ENCODE measurements around the gene SNAPIN.
"Not testable (repeated sequence)": the region's sequence is repeated elsewhere in the genome, so short reads cannot be mapped to it uniquely, and the experiment has no call there.

SNAPIN gene

DNA sequence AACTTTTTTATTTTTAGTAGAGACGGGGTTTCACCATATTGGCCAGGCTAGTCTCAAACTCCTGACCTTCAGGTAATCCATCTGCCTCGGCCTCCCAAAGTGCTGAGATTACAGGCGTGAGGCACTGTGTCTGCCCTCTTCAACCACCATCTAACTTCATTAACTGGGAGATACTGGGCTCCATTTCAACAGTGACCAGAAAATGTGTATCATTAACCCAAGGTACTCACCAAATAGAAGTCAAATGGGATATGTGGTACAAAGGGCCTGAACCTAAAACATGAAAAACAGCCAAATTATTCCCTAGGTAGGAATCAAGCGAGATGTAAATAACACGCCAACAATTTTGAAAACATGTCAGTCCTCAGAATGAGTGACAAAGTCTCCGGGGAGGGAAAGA, 11.1 kb downstream of the SNAPIN start:
- Histone ChIP-seq H3K9ac (ENCODE audit: insufficient read length, low read depth) (peak overlapping the region; percentile 85), H3K9me3 (ENCODE audit: insufficient read depth, low read length) (no peaks in the 10 kb centered on the region), H3K4me3 (ENCODE audit: insufficient read length, low read depth) (peak overlapping the region; percentile 62), H3K27me3 (ENCODE audit: insufficient read depth, insufficient read length) (no peaks in the 10 kb centered on the region), H3K36me3 (ENCODE audit: insufficient read depth, insufficient read length, low read length) (peaks cover 57% of the 10 kb centered on the region), H3K4me1 (ENCODE audit: insufficient read depth, insufficient read length) (peaks cover 4% of the 10 kb centered on the region)
- no peak for TF ChIP-seq ZNF274 (IDR thresholded peaks at IDR 0.05; ENCODE audit: low read depth, low read length)
- TF ChIP-seq YY1 (IDR thresholded peaks at IDR 0.05; ENCODE audit: insufficient read depth, insufficient read length): no peak
- TF ChIP-seq SUZ12 (IDR thresholded peaks at IDR 0.05; ENCODE audit: extremely low read depth, insufficient read depth, insufficient read length): no peak
- no peak for DNase-seq (ENCODE audit: low read depth, low spot score)

DNA sequence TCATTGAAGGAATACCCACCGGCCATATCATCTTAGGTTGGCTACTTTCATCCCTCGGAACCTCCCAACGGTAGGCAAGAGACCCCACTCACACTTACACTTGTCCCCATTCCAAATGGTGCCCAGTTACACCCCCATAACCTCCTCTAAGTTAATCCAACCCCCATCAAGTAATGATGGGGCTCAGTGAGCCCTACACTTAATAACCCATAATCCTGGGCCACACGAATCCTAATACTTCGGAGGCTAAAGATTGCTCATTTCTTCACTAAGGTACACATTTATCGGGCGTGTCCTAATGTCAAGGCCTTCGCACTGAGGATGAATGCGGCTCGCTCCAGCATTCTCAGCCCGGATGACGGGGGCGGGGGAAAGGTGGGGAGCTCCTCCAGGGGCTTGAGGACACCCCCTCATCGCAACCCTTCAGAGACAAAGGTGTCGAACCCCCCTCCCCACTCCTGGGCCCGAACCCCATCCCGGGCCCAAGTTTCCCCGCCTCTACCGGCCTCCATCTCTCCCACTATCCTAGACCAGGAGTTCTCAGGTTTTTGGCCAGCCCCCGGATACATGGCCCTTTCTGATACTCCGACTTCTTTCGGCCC, 11.9 kb downstream of the SNAPIN start:
- no peaks in the 10 kb centered on the region for H3K27me3 ChIP-seq (ENCODE audit: insufficient read depth, insufficient read length)
- DNase-seq (ENCODE audit: low read depth, low spot score): no peak
- TF ChIP-seq ZNF274 (IDR thresholded peaks at IDR 0.05; ENCODE audit: low read depth, low read length) (no peak), SUZ12 (IDR thresholded peaks at IDR 0.05; ENCODE audit: extremely low read depth, insufficient read depth, insufficient read length) (no peak), YY1 (IDR thresholded peaks at IDR 0.05; ENCODE audit: insufficient read depth, insufficient read length) (no peak)

DNA sequence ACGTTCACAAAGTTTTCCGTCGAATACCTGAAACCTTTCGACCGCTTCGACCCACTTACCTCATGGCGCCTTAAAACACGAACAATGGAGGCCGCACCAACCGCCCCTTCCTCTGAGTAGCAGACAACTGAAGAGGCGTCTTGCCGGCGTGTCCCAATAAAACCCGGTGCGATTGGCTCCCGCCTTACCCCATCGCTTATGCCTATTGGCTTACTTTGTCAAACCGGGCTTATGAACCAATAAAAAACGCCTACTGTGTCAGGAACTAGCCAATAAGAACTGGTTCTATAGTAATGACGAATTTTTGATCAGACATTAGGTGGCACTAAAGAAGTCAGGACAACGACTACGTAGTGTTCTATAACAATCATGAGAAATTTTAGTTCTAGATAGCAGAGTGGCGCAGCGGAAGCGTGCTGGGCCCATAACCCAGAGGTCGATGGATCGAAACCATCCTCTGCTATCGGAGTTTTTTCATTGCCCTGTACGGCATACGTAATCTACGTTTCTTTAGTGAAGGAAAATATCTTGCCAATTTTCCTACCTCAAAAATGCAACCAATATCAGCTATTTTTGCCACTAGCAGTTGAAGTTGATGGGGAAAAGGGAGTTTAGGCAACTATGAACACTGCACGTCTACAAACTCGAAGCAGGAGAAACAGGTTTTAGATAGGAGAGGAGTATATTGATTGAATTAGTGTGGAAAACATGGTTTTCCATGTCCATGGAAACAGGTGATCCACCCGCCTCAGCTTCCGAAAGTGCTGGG, 12.5 kb downstream of the SNAPIN start, which contains the start of gene ILF2:
TSS of gene ILF2 (minus strand) at position 135 of the 769 bp plus-strand sequence. CDS start at position 64, 71 bp downstream.
- Histone ChIP-seq H3K9ac (ENCODE audit: insufficient read length, low read depth) (peak within 1 kb of the TSS; percentile 85), H3K4me3 (ENCODE audit: insufficient read length, low read depth) (peak within 1 kb of the TSS; percentile 62), H3K27me3 (ENCODE audit: insufficient read depth, insufficient read length) (no peaks in the 10 kb centered on the region), H3K4me1 (ENCODE audit: insufficient read depth, insufficient read length) (peaks cover 4% of the 10 kb centered on the region), H3K9me3 (ENCODE audit: insufficient read depth, low read length) (no peaks in the 10 kb centered on the region), H3K36me3 (ENCODE audit: insufficient read depth, insufficient read length, low read length) (peaks cover 42% of the 10 kb centered on the region)
- DNase-seq (ENCODE audit: low read depth, low spot score): peak; percentile 100
- TF ChIP-seq ZNF274 (IDR thresholded peaks at IDR 0.05; ENCODE audit: low read depth, low read length): no peak
- peak; percentile 30 for TF ChIP-seq YY1 (IDR thresholded peaks at IDR 0.05; ENCODE audit: insufficient read depth, insufficient read length)
- TF ChIP-seq SUZ12 (IDR thresholded peaks at IDR 0.05; ENCODE audit: extremely low read depth, insufficient read depth, insufficient read length): no peak

More for the DNA sequence above, 11.9 kb downstream of the SNAPIN start:
- H3K9me3 ChIP-seq (ENCODE audit: insufficient read depth, low read length): no peaks in the 10 kb centered on the region
- H3K4me3 ChIP-seq (ENCODE audit: insufficient read length, low read depth): peak overlapping the region; percentile 62
- peaks cover 49% of the 10 kb centered on the region for H3K36me3 ChIP-seq (ENCODE audit: insufficient read depth, insufficient read length, low read length)
- H3K4me1 ChIP-seq (ENCODE audit: insufficient read depth, insufficient read length): peaks cover 4% of the 10 kb centered on the region
- H3K9ac ChIP-seq (ENCODE audit: insufficient read length, low read depth): peak overlapping the region; percentile 85

DNA sequence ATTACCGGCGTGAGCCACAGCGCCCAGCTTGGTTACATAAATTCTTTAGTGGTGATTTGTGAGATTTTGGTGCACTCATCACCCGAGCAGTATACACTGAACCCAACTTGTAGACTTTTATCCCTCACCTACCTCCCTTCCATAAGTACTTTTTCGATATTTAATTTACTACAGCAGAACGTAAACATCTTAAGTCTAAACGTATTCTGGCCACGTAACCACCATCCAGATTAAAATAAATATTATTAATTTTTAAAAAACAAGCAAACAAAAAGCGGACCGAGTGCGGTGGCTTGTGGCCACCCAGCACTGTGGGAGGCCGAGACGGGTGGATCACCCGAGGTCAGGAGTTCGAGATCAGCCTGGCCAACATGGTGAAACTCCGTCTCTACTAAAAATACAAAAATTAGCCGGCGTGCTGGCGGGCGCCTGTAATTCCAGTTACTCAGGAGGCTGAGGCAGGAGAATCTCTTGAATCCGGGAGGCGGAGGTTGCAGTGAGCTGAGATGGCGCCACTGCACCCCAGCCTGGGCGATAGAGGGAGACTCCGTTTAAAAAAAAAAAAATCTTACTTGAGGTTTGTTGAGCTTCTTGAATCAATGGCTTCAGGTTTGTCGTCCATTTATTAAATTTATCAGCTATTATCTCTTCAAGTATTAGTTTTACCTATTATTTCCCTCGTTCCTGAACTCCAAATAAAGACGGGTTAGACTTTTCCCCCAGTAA, 13.3 kb downstream of the SNAPIN start:
- not testable (repeated sequence) for H3K4me1 ChIP-seq (ENCODE audit: insufficient read depth, insufficient read length); H3K9me3 ChIP-seq (ENCODE audit: insufficient read depth, low read length); DNase-seq (ENCODE audit: low read depth, low spot score); H3K27me3 ChIP-seq (ENCODE audit: insufficient read depth, insufficient read length)
- Histone ChIP-seq H3K4me3 (ENCODE audit: insufficient read length, low read depth) (peak overlapping the region; percentile 45), H3K9ac (ENCODE audit: insufficient read length, low read depth) (peak overlapping the region; percentile 58), H3K36me3 (ENCODE audit: insufficient read depth, insufficient read length, low read length) (peaks cover 35% of the 10 kb centered on the region)

DNA sequence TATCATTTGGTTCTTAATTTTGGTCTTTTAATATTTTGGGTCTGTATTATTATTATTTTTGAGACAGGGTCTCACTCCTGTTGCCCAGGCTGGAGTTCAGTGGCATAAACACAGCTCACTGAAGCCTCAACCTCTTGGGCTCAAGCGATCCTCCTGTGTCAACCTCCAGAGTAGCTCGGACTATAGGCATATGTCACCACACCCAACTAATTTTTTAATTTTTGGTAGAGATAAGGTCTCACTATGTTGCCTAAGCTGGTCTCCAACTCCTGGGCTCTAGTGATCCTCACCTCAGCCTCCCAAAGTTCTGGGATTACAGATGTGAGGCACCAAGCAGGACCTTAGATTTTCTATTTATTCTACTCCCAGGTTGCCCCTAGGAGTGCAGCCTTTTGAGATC, 15.0 kb downstream of the SNAPIN start:
- Histone ChIP-seq H3K27me3 (ENCODE audit: insufficient read depth, insufficient read length) (peaks cover 11% of the 10 kb centered on the region), H3K36me3 (ENCODE audit: insufficient read depth, insufficient read length, low read length) (peaks cover 18% of the 10 kb centered on the region), H3K9me3 (ENCODE audit: insufficient read depth, low read length) (no peaks in the 10 kb centered on the region), H3K4me1 (ENCODE audit: insufficient read depth, insufficient read length) (peaks cover 2% of the 10 kb centered on the region), H3K4me3 (ENCODE audit: insufficient read length, low read depth) (no peak overlapping the region), H3K9ac (ENCODE audit: insufficient read length, low read depth) (no peak overlapping the region)
- TF ChIP-seq SUZ12 (IDR thresholded peaks at IDR 0.05; ENCODE audit: extremely low read depth, insufficient read depth, insufficient read length) (no peak), ZNF274 (IDR thresholded peaks at IDR 0.05; ENCODE audit: low read depth, low read length) (no peak), YY1 (IDR thresholded peaks at IDR 0.05; ENCODE audit: insufficient read depth, insufficient read length) (no peak)
- no peak for DNase-seq (ENCODE audit: low read depth, low spot score)

DNA sequence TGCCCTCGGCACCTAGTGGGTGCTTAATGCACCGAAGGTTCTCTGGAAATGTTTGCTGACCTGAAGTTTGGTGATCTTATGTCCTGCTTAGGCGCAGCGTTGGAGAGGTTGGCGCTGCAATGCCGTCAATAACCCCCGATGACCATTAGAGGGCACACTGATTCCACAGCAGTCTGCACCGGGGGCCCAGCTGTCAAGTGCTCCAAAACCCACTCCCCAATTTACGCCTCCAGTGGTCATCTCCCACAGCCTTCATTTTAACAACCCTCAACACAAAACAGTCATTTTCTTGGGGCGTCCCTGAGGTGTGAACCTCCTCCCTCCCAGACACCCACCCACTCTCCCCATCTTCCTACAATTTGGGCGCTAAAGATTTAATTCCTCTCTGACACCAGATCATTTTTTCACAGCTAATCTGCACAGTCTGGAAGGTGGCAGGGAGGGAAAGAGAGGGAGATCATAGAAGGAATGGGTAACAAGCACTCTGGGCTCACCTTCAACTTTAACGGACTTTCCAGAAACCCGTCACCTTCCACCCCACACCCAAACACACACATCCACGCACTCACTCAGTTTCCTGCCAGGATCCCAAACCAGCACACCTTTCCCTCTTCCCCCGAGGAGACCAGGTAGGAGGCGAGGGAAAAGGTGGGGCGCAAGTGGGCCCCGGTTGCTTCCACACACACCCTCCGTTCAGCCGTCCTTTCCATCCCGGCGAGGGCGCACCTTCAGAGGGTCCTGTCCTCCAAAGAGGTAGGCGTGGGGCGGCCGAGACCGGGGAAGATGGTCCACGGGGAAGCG, 19.4 kb downstream of the SNAPIN start:
- H3K27me3 ChIP-seq (ENCODE audit: insufficient read depth, insufficient read length): peaks cover 45% of the 10 kb centered on the region
- peak overlapping the region; percentile 67 for H3K4me3 ChIP-seq (ENCODE audit: insufficient read length, low read depth)
- H3K9ac ChIP-seq (ENCODE audit: insufficient read length, low read depth): peak overlapping the region; percentile 82
- DNase-seq (ENCODE audit: low read depth, low spot score): peak; percentile 69
- TF ChIP-seq SUZ12 (IDR thresholded peaks at IDR 0.05; ENCODE audit: extremely low read depth, insufficient read depth, insufficient read length) (peak; percentile 15), ZNF274 (IDR thresholded peaks at IDR 0.05; ENCODE audit: low read depth, low read length) (no peak)
- H3K36me3 ChIP-seq (ENCODE audit: insufficient read depth, insufficient read length, low read length): no peaks in the 10 kb centered on the region
- H3K4me1 ChIP-seq (ENCODE audit: insufficient read depth, insufficient read length): peaks cover 16% of the 10 kb centered on the region
- H3K9me3 ChIP-seq (ENCODE audit: insufficient read depth, low read length): no peaks in the 10 kb centered on the region
